H1 (cell line): ENCODE data around the gene OPALIN. TPM values are rescaled to one million over a fixed set of nuclear protein-coding genes. Genes with fewer than 3 reads are reported as not detected.

Source experiments
- FOSL1 ChIP-seq: IDR thresholded peaks from 2 replicates; pipeline ENCODE4 v1.6.1; 2011; ENCODE audit warnings: mild to moderate bottlenecking, low read depth, low read length, moderate library complexity; ENCODE audit not compliant: insufficient read depth
- NRF1 ChIP-seq: IDR thresholded peaks from 2 replicates; pipeline ENCODE4 v1.6.1; 2011; ENCODE audit warnings: mild to moderate bottlenecking, low read depth, low read length, improper control_type of control experiment
- SP4 ChIP-seq: IDR thresholded peaks from 2 replicates; pipeline ENCODE4 v1.6.1; 2012; ENCODE audit warnings: low read length, inconsistent platforms
- polyA plus RNA-seq, 7 experiments: library from polyadenylated mRNA; depleted of rRNA in 3 of 7; stranded (reverse) in 5 of 7; unstranded in 2 of 7; fragments of >200 nt in 5 of 7; fragments of 200-250 nt in 2 of 7; gene quantifications; 1 replicate in 5 of 7; 2 replicates in 1 of 7; 4 replicates in 1 of 7; pipeline versions ENCODE4 v1.2.1 to v1.2.3, GENCODE V29; 2011 to 2013; ENCODE audit warnings: missing spikeins in 2 of 7, mixed read lengths in 2 of 7
- total RNA-seq: library from RNA; stranded (reverse); fragmentation: NEBNext Ultra II Directional; extraction: Animal tissue kit (Norgen Biotek cat#: 25700); gene quantifications from 2 replicates; pipeline ENCODE4 v1.2.1, GENCODE V29; 2021
- TF ChIP-seq, protein P1 (sequence below): fragments of 300-600 bp; sonication (generic); IDR thresholded peaks from 2 replicates; pipeline ENCODE4 v1.7.1; 2012; ENCODE audit warnings: low read length, moderate library complexity, mild to moderate bottlenecking, inconsistent platforms; ENCODE audit not compliant: insufficient replicate concordance

The OPALIN gene
- total and polyA plus RNA-seq, 2 of the 8 experiments (the other 6 are each of a cell fraction or from before 2014, with no cell fraction given) = 0.03 TPM; not detected in 1

DNA sequence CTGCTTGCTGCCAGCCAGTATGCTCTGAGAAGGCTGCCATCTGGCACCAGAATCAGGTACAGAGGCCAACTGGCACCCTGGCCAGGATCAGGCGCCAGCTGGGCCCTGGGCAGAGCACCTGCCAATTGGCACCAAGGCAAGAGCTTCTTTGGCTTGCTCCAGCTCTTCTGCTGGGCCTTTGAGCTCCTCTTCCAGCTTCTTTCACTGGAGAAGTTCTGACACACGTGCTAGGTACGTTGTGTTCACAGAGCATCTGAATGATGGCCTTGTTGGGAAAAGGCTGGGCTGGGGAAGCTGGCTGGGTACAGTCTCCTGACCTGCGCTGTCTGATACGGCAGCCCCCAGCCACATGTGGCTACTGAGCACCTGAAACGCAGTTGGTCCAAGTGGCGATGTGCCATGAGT, 31.7 kb upstream of the OPALIN start (continued):
- TF ChIP-seq, protein P1, sequence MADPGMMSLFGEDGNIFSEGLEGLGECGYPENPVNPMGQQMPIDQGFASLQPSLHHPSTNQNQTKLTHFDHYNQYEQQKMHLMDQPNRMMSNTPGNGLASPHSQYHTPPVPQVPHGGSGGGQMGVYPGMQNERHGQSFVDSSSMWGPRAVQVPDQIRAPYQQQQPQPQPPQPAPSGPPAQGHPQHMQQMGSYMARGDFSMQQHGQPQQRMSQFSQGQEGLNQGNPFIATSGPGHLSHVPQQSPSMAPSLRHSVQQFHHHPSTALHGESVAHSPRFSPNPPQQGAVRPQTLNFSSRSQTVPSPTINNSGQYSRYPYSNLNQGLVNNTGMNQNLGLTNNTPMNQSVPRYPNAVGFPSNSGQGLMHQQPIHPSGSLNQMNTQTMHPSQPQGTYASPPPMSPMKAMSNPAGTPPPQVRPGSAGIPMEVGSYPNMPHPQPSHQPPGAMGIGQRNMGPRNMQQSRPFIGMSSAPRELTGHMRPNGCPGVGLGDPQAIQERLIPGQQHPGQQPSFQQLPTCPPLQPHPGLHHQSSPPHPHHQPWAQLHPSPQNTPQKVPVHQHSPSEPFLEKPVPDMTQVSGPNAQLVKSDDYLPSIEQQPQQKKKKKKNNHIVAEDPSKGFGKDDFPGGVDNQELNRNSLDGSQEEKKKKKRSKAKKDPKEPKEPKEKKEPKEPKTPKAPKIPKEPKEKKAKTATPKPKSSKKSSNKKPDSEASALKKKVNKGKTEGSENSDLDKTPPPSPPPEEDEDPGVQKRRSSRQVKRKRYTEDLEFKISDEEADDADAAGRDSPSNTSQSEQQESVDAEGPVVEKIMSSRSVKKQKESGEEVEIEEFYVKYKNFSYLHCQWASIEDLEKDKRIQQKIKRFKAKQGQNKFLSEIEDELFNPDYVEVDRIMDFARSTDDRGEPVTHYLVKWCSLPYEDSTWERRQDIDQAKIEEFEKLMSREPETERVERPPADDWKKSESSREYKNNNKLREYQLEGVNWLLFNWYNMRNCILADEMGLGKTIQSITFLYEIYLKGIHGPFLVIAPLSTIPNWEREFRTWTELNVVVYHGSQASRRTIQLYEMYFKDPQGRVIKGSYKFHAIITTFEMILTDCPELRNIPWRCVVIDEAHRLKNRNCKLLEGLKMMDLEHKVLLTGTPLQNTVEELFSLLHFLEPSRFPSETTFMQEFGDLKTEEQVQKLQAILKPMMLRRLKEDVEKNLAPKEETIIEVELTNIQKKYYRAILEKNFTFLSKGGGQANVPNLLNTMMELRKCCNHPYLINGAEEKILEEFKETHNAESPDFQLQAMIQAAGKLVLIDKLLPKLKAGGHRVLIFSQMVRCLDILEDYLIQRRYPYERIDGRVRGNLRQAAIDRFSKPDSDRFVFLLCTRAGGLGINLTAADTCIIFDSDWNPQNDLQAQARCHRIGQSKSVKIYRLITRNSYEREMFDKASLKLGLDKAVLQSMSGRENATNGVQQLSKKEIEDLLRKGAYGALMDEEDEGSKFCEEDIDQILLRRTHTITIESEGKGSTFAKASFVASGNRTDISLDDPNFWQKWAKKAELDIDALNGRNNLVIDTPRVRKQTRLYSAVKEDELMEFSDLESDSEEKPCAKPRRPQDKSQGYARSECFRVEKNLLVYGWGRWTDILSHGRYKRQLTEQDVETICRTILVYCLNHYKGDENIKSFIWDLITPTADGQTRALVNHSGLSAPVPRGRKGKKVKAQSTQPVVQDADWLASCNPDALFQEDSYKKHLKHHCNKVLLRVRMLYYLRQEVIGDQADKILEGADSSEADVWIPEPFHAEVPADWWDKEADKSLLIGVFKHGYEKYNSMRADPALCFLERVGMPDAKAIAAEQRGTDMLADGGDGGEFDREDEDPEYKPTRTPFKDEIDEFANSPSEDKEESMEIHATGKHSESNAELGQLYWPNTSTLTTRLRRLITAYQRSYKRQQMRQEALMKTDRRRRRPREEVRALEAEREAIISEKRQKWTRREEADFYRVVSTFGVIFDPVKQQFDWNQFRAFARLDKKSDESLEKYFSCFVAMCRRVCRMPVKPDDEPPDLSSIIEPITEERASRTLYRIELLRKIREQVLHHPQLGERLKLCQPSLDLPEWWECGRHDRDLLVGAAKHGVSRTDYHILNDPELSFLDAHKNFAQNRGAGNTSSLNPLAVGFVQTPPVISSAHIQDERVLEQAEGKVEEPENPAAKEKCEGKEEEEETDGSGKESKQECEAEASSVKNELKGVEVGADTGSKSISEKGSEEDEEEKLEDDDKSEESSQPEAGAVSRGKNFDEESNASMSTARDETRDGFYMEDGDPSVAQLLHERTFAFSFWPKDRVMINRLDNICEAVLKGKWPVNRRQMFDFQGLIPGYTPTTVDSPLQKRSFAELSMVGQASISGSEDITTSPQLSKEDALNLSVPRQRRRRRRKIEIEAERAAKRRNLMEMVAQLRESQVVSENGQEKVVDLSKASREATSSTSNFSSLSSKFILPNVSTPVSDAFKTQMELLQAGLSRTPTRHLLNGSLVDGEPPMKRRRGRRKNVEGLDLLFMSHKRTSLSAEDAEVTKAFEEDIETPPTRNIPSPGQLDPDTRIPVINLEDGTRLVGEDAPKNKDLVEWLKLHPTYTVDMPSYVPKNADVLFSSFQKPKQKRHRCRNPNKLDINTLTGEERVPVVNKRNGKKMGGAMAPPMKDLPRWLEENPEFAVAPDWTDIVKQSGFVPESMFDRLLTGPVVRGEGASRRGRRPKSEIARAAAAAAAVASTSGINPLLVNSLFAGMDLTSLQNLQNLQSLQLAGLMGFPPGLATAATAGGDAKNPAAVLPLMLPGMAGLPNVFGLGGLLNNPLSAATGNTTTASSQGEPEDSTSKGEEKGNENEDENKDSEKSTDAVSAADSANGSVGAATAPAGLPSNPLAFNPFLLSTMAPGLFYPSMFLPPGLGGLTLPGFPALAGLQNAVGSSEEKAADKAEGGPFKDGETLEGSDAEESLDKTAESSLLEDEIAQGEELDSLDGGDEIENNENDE = no peak
- TF ChIP-seq FOSL1 = no peak
- TF ChIP-seq NRF1 = no peak
- TF ChIP-seq SP4 = no peak
- TF ChIP-seq, all 59 proteins: peak for 0
